GM12801 (cell line): ENCODE data around the gene ERCC6.

Experiments used
- CTCF ChIP-seq: IDR thresholded peaks from one replicate; pipeline ENCODE4 v1.5.1; 2011; ENCODE audit warnings: control low read depth; ENCODE audit not compliant: insufficient read length; ENCODE audit errors: extremely low read depth

The ERCC6 gene

GRCh38 chr10:49478819-49479218, 60.1 kb downstream of the ERCC6 start:
- TF ChIP-seq CTCF = no peak

DNA sequence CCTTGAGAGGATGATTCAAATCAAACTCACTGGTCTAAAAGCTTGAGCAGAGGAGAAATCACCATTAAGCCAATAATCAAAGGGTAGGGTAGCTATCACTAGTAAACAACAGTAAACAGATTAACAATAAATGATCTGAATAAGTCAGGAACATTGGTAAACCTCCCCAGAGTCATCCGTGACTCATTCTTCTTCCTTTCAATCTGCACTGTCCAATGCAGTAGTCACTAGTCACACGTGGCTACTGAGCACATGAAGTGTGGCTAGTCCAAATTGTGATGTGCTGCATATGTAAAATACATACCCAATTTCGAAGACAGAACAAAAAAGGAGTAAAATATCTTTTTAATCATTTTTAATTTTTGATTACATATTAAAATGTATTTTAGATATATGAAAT, 64.0 kb downstream of the ERCC6 start:
- TF ChIP-seq CTCF = no peak

GRCh38 chr10:49471532-49471931, 67.4 kb downstream of the ERCC6 start:
- TF ChIP-seq CTCF = no peak

- no peak for TF ChIP-seq CTCF
These were observed 73.2 kb downstream of the ERCC6 start for GRCh38 chr10:49465736-49466135.
